Kidney epithelial cell (primary cell): ENCODE measurements around the gene ARF1. TPM values are rescaled to one million over a fixed set of nuclear protein-coding genes. Genes with fewer than 3 reads are reported as not detected.

Source experiments
- DNase-seq: peaks from one replicate; pipeline ENCODE4 v3.0.0-alpha.2; 2010; ENCODE audit warnings: low read depth
- H3K27me3 ChIP-seq: 2 replicates; pipeline ENCODE4 v1.6.0; 2011; ENCODE audit warnings: low read length; ENCODE audit not compliant: control insufficient read depth, insufficient read depth
- H3K36me3 ChIP-seq: 2 replicates; pipeline ENCODE4 v1.5.1; 2011; ENCODE audit warnings: low read length; ENCODE audit not compliant: control insufficient read depth, insufficient read depth
- H3K4me3 ChIP-seq: 2 replicates; pipeline ENCODE4 v1.5.1; 2011; ENCODE audit warnings: low read depth, mild to moderate bottlenecking, control low read depth, low read length
- total RNA-seq: library from RNA; depleted of rRNA; stranded (reverse); fragments of >200 nt; gene quantifications from 2 replicates; pipeline ENCODE4 v1.2.3, GENCODE V29; 2015
- TF ChIP-seq, protein P1 (sequence below): IDR thresholded peaks from 2 replicates; pipeline ENCODE4 v1.5.1; 2011; ENCODE audit warnings: mild to moderate bottlenecking, moderate library complexity, low read length, control low read depth, inconsistent platforms; ENCODE audit not compliant: insufficient read depth, poor library complexity, severe bottlenecking

The ARF1 gene
- total RNA-seq, 1 donor from 2014 or later, result 479 TPM

DNA sequence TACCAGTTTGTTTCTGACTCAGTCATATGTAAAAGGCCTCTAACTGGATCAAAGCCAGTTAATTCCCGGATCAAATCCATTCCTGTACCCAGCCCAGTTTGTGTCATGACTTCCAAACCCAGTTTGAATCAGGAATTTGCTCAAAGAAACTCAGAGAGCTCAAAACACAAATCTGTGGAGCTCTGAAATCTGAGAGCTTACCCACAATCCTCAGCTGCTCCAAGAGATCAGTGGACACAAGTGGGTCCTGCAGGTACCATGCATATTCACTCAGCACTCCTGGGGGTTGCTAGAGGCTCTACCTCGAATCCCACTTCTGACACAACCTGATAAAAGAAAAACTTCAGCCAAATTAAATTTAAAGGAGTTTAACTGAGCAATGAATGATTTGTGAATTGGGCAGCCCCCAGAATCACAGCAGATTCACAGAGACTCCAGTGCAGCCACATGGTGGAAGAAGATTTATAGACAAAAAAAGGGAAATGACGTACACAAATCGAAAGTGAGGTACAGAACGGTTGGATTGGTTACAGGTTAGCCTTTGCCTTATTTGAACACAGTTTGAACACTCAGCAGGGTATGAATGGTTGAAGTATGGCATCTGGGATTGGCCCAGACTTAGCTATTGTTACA is 38.5 kb downstream of the ARF1 start:
- no peak overlapping the region for H3K4me3 ChIP-seq
- peaks cover 4% of the 10 kb centered on the region for H3K27me3 ChIP-seq
- H3K36me3 ChIP-seq, result no peaks in the 10 kb centered on the region
- no peak for DNase-seq
- TF ChIP-seq, protein P1, sequence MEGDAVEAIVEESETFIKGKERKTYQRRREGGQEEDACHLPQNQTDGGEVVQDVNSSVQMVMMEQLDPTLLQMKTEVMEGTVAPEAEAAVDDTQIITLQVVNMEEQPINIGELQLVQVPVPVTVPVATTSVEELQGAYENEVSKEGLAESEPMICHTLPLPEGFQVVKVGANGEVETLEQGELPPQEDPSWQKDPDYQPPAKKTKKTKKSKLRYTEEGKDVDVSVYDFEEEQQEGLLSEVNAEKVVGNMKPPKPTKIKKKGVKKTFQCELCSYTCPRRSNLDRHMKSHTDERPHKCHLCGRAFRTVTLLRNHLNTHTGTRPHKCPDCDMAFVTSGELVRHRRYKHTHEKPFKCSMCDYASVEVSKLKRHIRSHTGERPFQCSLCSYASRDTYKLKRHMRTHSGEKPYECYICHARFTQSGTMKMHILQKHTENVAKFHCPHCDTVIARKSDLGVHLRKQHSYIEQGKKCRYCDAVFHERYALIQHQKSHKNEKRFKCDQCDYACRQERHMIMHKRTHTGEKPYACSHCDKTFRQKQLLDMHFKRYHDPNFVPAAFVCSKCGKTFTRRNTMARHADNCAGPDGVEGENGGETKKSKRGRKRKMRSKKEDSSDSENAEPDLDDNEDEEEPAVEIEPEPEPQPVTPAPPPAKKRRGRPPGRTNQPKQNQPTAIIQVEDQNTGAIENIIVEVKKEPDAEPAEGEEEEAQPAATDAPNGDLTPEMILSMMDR, result no peak

DNA sequence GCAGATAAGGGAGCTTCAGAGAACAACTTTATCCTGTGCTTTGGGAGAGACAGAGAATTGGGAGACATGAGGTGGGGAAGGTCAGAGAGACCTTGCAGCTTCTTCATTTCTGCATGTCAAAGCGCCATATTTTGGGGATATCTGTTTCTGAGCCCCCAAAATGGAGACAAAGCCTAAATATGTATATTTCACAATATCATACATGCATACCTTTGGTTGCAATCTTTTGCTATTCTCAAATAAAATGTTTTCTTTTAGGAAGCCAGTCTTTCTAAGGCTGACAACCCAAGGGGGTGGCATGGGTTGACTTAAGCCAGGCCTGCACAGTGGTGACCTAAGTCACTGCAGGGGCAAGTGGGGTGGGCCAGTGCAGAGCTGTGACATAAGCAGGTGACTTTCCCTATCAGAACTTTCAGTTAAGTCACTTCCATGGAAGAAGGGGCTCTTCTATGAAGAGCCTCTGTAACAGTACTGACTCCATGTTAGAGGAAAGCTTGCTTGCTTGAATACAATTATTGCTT is 40.5 kb downstream of the ARF1 start:
- TF ChIP-seq, protein P1, result no peak
- no peak for DNase-seq
- H3K36me3 ChIP-seq, result no peaks in the 10 kb centered on the region
- peaks cover 4% of the 10 kb centered on the region for H3K27me3 ChIP-seq
- no peak overlapping the region for H3K4me3 ChIP-seq

DNA sequence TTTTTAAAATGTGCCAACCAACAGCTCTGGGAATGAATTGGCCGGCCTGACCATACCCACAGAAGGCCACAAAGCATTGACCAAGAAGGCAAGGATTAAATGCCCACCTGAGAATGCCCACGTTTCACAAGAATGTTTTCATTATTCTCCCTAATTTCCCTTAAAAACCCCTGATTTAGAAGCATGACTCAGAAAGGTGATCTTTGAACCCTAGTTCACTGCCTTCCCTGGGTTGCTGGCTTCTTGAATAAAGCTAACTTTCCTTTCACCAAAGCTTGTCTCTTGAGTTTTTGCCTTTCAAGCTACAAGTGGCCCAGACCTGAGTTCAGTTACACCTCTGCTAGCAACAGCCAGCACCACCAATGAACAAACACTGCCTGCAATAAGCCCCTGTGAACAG is 41.0 kb downstream of the ARF1 start:
- H3K36me3 ChIP-seq, result no peaks in the 10 kb centered on the region
- DNase-seq, result no peak
- peaks cover 4% of the 10 kb centered on the region for H3K27me3 ChIP-seq
- TF ChIP-seq, protein P1, result no peak
- no peak overlapping the region for H3K4me3 ChIP-seq

DNA sequence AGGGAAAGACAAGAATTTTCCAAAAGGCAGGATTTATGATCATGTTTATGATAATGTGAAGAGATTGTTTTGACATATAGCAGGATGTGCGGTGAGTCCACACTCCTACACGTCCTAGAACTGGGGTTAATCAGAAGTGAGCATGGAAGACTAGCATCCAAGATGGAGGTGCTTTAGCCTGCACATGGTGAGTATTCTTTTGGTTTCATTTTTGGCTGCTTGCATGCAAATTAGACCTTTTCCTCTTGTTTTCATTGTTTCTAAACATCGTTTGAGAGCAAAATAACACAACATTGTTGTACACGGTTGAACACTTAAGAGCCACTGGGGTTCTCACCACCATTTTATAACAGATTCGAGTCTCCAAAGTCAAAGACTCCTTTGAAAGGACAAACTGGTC is 42.7 kb downstream of the ARF1 start:
- H3K36me3 ChIP-seq, result no peaks in the 10 kb centered on the region
- no peak for DNase-seq
- TF ChIP-seq, protein P1, result no peak

GRCh38 chr1:228131766-228132165 is 49.3 kb downstream of the ARF1 start:
- TF ChIP-seq, protein P1, result no peak
- Histone ChIP-seq H3K4me3 (no peak overlapping the region), H3K27me3 (peaks cover 3% of the 10 kb centered on the region), H3K36me3 (no peaks in the 10 kb centered on the region)
- DNase-seq, result no peak

More for the DNA sequence above, 42.7 kb downstream of the ARF1 start:
- peaks cover 4% of the 10 kb centered on the region for H3K27me3 ChIP-seq
- no peak overlapping the region for H3K4me3 ChIP-seq

- TF ChIP-seq, protein P1, result no peak
- Histone ChIP-seq H3K27me3 (peaks cover 3% of the 10 kb centered on the region), H3K4me3 (no peak overlapping the region), H3K36me3 (no peaks in the 10 kb centered on the region)
- DNase-seq, result no peak
These were observed 52.1 kb downstream of the ARF1 start for GRCh38 chr1:228134591-228134990.
